Activated B cell treated with CpG ODN at 0.5 μM for 24 hours (primary cell): ENCODE data around the gene NSUN7. TPM values are rescaled to one million over a fixed set of nuclear protein-coding genes. Genes with fewer than 3 reads are reported as not detected.

ENCODE experiments used
- ATAC-seq: fragments of 200-7000 bp; cut with Tn5 transposase; one replicate; pipeline ENCODE4 v1.10.0; 2021; ENCODE audit warnings: low read depth, mild to moderate bottlenecking, moderate library complexity
- CTCF ChIA-PET: fragments of 350-600 bp; sonication (Branson Sonifier 250); formaldehyde crosslinking; loops from one replicate; lab custom pipeline; 2021; ENCODE audit warnings: antibody characterized with exemption; lab: Charles Lee
- POLR2A ChIA-PET: fragments of 350-600 bp; sonication (Branson Sonifier 250); formaldehyde crosslinking; loops from one replicate; lab custom pipeline; 2021; ENCODE audit warnings: antibody characterized with exemption; lab: Charles Lee
- DNase-seq: peaks from one replicate; pipeline ENCODE4 v3.0.0; 2022
- H3K27ac Mint-ChIP-seq: one replicate; pipeline ENCODE4 v1.8.0; 2020; ENCODE audit warnings: mixed read lengths
- H3K27me3 Mint-ChIP-seq: one replicate; pipeline ENCODE4 v1.8.0; 2021; ENCODE audit warnings: mixed read lengths
- H3K36me3 Mint-ChIP-seq: one replicate; pipeline ENCODE4 v1.8.0; 2021; ENCODE audit warnings: low read depth, mixed read lengths
- H3K4me1 Mint-ChIP-seq: one replicate; pipeline ENCODE4 v1.8.0; 2021; ENCODE audit warnings: mixed read lengths
- H3K4me3 Mint-ChIP-seq: one replicate; pipeline ENCODE4 v1.8.0; 2020; ENCODE audit warnings: mild to moderate bottlenecking, mixed read lengths
- H3K9me3 Mint-ChIP-seq: one replicate; pipeline ENCODE4 v1.8.0; 2020; ENCODE audit warnings: mixed read lengths
- CTCF ChIP-seq: fragments of 200-600 bp; IDR thresholded peaks from one replicate; pipeline ENCODE4 v1.8.0; 2022; ENCODE audit warnings: antibody characterized with exemption, mild to moderate bottlenecking
- intact Hi-C: fragments of 100-400 bp; cut with micrococcal nuclease; formaldehyde crosslinking; loops from one replicate; pipeline ENCODE4 v1.15.1; 2024
- total RNA-seq: library from RNA; stranded (reverse); gene quantifications from 2 replicates; pipeline ENCODE4 v1.2.3, GENCODE V29; 2022

The NSUN7 gene
- total RNA-seq, 1 donor from 2014 or later = 1.6 TPM

- ChIA-PET CTCF (no interaction called here), POLR2A (no interaction called here)
- TF ChIP-seq CTCF = no peak
- intact Hi-C loops = no loop called here
- H3K9me3 Mint-ChIP-seq = no peaks in the 10 kb centered on the region
- no peak overlapping the region for H3K27ac Mint-ChIP-seq
- no peaks in the 10 kb centered on the region for H3K36me3 Mint-ChIP-seq
- ATAC-seq (no peak), DNase-seq (no peak)
- no peaks in the 10 kb centered on the region for H3K4me1 Mint-ChIP-seq
- H3K27me3 Mint-ChIP-seq = peaks cover 6% of the 10 kb centered on the region
- H3K4me3 Mint-ChIP-seq = no peak overlapping the region
Observed at GRCh38 chr4:40713798-40714197, 36.0 kb upstream of the NSUN7 start.

- H3K4me1 Mint-ChIP-seq = peaks cover 3% of the 10 kb centered on the region
- peaks cover 3% of the 10 kb centered on the region for H3K27me3 Mint-ChIP-seq
- no peaks in the 10 kb centered on the region for H3K36me3 Mint-ChIP-seq
- POLR2A ChIA-PET = no interaction called here
- CTCF ChIA-PET = interaction anchor here (0.8 to 1.5 kb wide), 3 partner anchors 168 to 402 kb away, joined by 3 to 7 read pairs (median 3); no protein-coding TSS in a partner anchor
- ATAC-seq (no peak), DNase-seq (no peak)
- no peaks in the 10 kb centered on the region for H3K9me3 Mint-ChIP-seq
- no peak overlapping the region for H3K27ac Mint-ChIP-seq
- no peak for TF ChIP-seq CTCF
- intact Hi-C loops = loop anchor here (2.0 kb wide), 1 partner anchor 568 kb away; no protein-coding TSS in a partner anchor
- no peak overlapping the region for H3K4me3 Mint-ChIP-seq
Observed at GRCh38 chr4:40718586-40718985, 31.2 kb upstream of the NSUN7 start.

GRCh38 chr4:40719008-40719623 is 30.6 kb upstream of the NSUN7 start:
- DNase-seq = no peak
- TF ChIP-seq CTCF = no peak
- ChIA-PET POLR2A (no interaction called here), CTCF (interaction anchor here (0.8 to 1.5 kb wide), 4 partner anchors 124 to 402 kb away, joined by 3 to 7 read pairs (median 3); no protein-coding TSS in a partner anchor)
- ATAC-seq = no peak
- H3K4me1 Mint-ChIP-seq = peaks cover 3% of the 10 kb centered on the region
- no peaks in the 10 kb centered on the region for H3K27me3 Mint-ChIP-seq
- intact Hi-C loops = loop anchor here (2.0 kb wide), 1 partner anchor 568 kb away; no protein-coding TSS in a partner anchor
- H3K27ac Mint-ChIP-seq = no peak overlapping the region
- H3K4me3 Mint-ChIP-seq = no peak overlapping the region
- no peaks in the 10 kb centered on the region for H3K36me3 Mint-ChIP-seq
- no peaks in the 10 kb centered on the region for H3K9me3 Mint-ChIP-seq

- ATAC-seq (no peak), DNase-seq (no peak)
- no peaks in the 10 kb centered on the region for H3K27me3 Mint-ChIP-seq
- CTCF ChIA-PET = interaction anchor here (0.8 to 1.3 kb wide), 2 partner anchors 123 to 411 kb away, joined by 3 read pairs; no protein-coding TSS in a partner anchor
- no peak for TF ChIP-seq CTCF
- peaks cover 3% of the 10 kb centered on the region for H3K4me1 Mint-ChIP-seq
- POLR2A ChIA-PET = no interaction called here
- H3K9me3 Mint-ChIP-seq = no peaks in the 10 kb centered on the region
- no peak overlapping the region for H3K4me3 Mint-ChIP-seq
- intact Hi-C loops = loop anchor here (5.0 kb wide), 2 partner anchors 168 to 393 kb away; no protein-coding TSS in a partner anchor
- H3K36me3 Mint-ChIP-seq = no peaks in the 10 kb centered on the region
- no peak overlapping the region for H3K27ac Mint-ChIP-seq
Observed at GRCh38 chr4:40720351-40720750, 29.4 kb upstream of the NSUN7 start.

GRCh38 chr4:40720916-40721315 is 28.8 kb upstream of the NSUN7 start:
- POLR2A ChIA-PET = no interaction called here
- ATAC-seq = no peak
- Mint-ChIP-seq H3K27me3 (no peaks in the 10 kb centered on the region), H3K4me1 (peaks cover 3% of the 10 kb centered on the region), H3K27ac (no peak overlapping the region), H3K36me3 (no peaks in the 10 kb centered on the region), H3K4me3 (no peak overlapping the region), H3K9me3 (no peaks in the 10 kb centered on the region)
- CTCF ChIA-PET = interaction anchor here (1.3 kb wide), 1 partner anchor 411 kb away, joined by 3 read pairs; no protein-coding TSS in a partner anchor
- DNase-seq = no peak
- TF ChIP-seq CTCF = no peak
- intact Hi-C loops = loop anchor here (1.0 to 5.0 kb wide), 3 partner anchors 144 to 394 kb away; no protein-coding TSS in a partner anchor
